K562 (cell line): Measurements from ENCODE around the gene RAB14. TPM values are rescaled to one million over a fixed set of nuclear protein-coding genes. Genes with fewer than 3 reads are reported as not detected.

Source experiments
- ATAC-seq: fragments of 200-7000 bp; cut with Tn5 transposase; 3 replicates; pipeline ENCODE4 v1.9.1; 2020; ENCODE audit warnings: moderate library complexity
- BruUV-seq: library from RNA; stranded (reverse); fragments of 400-500 nt; replicated peaks from 2 replicates; lab custom pipeline; 2021; lab: Mats Ljungman, UMichigan
- CTCF ChIA-PET: fragments of 300-600 bp; formaldehyde crosslinking; extraction: SDS; loops from one replicate; lab custom pipeline; 2021; ENCODE audit warnings: low intra/inter-chr PET ratio; lab: Yijun Ruan, JAX
- POLR2A ChIA-PET: fragments of 300-600, 350-650 bp; sonication (Branson Sonifier 250); formaldehyde crosslinking; extraction: SDS; loops from one replicate; lab custom pipeline; 2021; ENCODE audit warnings: antibody characterized with exemption, inconsistent platforms; lab: Yijun Ruan, JAX
- DNase-seq, 4 experiments: peaks; one replicate each; pipeline versions ENCODE4 v3.0.0 to v3.0.0-alpha.2; 2011 to 2018; ENCODE audit warnings: low spot score in 3 of 4, mixed read lengths in 3 of 4; ENCODE audit errors: extremely low read depth in 1 of 4
- FAIRE-seq: peaks from 2 replicates; lab custom pipeline; 2011; peaks lifted over from hg19 to GRCh38; lab: Jason Lieb, UNC
- H2AFZ ChIP-seq: 2 replicates; pipeline ENCODE4 v1.6.0; 2011; ENCODE audit warnings: low read depth, low read length, control low read depth, inconsistent platforms
- H3K27ac ChIP-seq: fragments of 200-600 bp; 3 replicates; pipeline ENCODE4 v1.8.0; 2011; ENCODE audit warnings: low read depth, mild to moderate bottlenecking, control low read depth, inconsistent platforms, low read length, moderate library complexity, mixed read lengths; ENCODE audit errors: extremely low read depth
- H3K27me3 ChIP-seq, 2 experiments: fragments of 300-600 bp in 1 of 2; 2 replicates in 1 of 2; 3 replicates in 1 of 2; pipeline versions ENCODE4 v1.6.0 to v1.8.0; 2011; ENCODE audit warnings: inconsistent platforms in 2 of 2, low read length in 2 of 2, mild to moderate bottlenecking in 1 of 2, mixed read lengths in 1 of 2, moderate library complexity in 1 of 2; ENCODE audit not compliant: control insufficient read depth in 2 of 2, insufficient read depth in 2 of 2
- H3K36me3 ChIP-seq: fragments of 300-600 bp; 3 replicates; pipeline ENCODE4 v1.8.0; 2011; ENCODE audit warnings: mild to moderate bottlenecking, low read length, inconsistent platforms; ENCODE audit not compliant: control insufficient read depth, insufficient read depth
- H3K4me1 ChIP-seq, 2 experiments: fragments of 200-600 bp in 1 of 2; replicated peaks in 1 of 2; 2 replicates in 1 of 2; 3 replicates in 1 of 2; pipeline versions ENCODE4 v1.5.1 to v1.8.0; 2011; ENCODE audit warnings: inconsistent platforms in 2 of 2, low read length in 2 of 2, mild to moderate bottlenecking in 1 of 2, mixed read lengths in 1 of 2, moderate library complexity in 1 of 2; ENCODE audit not compliant: control insufficient read depth in 2 of 2, insufficient read depth in 2 of 2
- H3K4me2 ChIP-seq: 2 replicates; pipeline ENCODE4 v1.6.1; 2011; ENCODE audit warnings: low read length, control low read depth, inconsistent platforms, mixed read lengths; ENCODE audit not compliant: insufficient read depth
- H3K4me3 ChIP-seq: fragments of 200-600 bp; sonication (generic), shearing (Covaris generic); 2 replicates; pipeline ENCODE4 v1.5.1; 2016; ENCODE audit warnings: control low read depth, inconsistent platforms
- H3K79me2 ChIP-seq: fragments of 200-600 bp; 3 replicates; pipeline ENCODE4 v1.8.0; 2011; ENCODE audit warnings: low read length, inconsistent platforms; ENCODE audit not compliant: control insufficient read depth, insufficient read depth
- H3K9ac ChIP-seq, 2 experiments: 2 replicates each; pipeline versions ENCODE4 v1.6.0 to v1.6.1; 2011; ENCODE audit warnings: low read depth in 2 of 2, low read length in 2 of 2, control low read depth in 1 of 2, inconsistent platforms in 1 of 2, mild to moderate bottlenecking in 1 of 2, mixed read lengths in 1 of 2; ENCODE audit not compliant: insufficient read depth in 1 of 2
- H3K9me1 ChIP-seq: one replicate; pipeline ENCODE4 v1.6.0; 2011; ENCODE audit warnings: inconsistent platforms, mild to moderate bottlenecking, low read length, moderate library complexity; ENCODE audit not compliant: control insufficient read depth, insufficient read depth
- H3K9me3 ChIP-seq: replicated peaks from 2 replicates; pipeline ENCODE4 v1.5.1; 2011; ENCODE audit warnings: low read depth, low read length, inconsistent platforms; ENCODE audit not compliant: control insufficient read depth, insufficient read depth
- H4K20me1 ChIP-seq: replicated peaks from 2 replicates; pipeline ENCODE4 v1.6.1; 2011; ENCODE audit warnings: low read length, inconsistent platforms, mixed read lengths; ENCODE audit not compliant: control insufficient read depth, insufficient read depth
- CEBPB ChIP-seq: fragments of 450-650 bp; IDR thresholded peaks from 2 replicates; pipeline ENCODE4 v1.6.1; 2016; ENCODE audit warnings: missing genetic modification characterization, missing compliant biosample characterization
- DACH1 ChIP-seq: fragments of 450-650 bp; IDR thresholded peaks from 2 replicates; pipeline ENCODE4 v1.6.1; 2018; ENCODE audit not compliant: partially characterized antibody
- RBM22 ChIP-seq: fragments of 200-400 bp; formaldehyde crosslinking; IDR thresholded peaks from 2 replicates; pipeline ENCODE4 v1.6.1; 2018; ENCODE audit warnings: low read length, low read depth; ENCODE audit not compliant: poor library complexity, severe bottlenecking
- WGBS: fragments of 100-300 bp; shearing (Covaris generic); methylation state at CpG from one replicate; pipeline ENCODE4 v1.1.6; 2016; ENCODE audit warnings: low coverage, mixed read lengths; ENCODE audit not compliant: insufficient coverage; ENCODE audit errors: missing lambda C conversion rate; 5-methylcytosine and 5-hydroxymethylcytosine counted together
- in situ Hi-C: fragments of 300-500 bp; cut with MboI; formaldehyde crosslinking; loops from 4 replicates; pipeline ENCODE4 v1.15.0; 2018; ENCODE audit warnings: inconsistent platforms, mixed read lengths
- intact Hi-C: fragments of 100-400 bp; cut with micrococcal nuclease; formaldehyde crosslinking; loops from 2 replicates; pipeline ENCODE4 v1.14.2; 2022
- polyA plus RNA-seq, 8 experiments: library from polyadenylated mRNA; depleted of rRNA in 4 of 8; stranded (reverse) in 5 of 8; unstranded in 3 of 8; fragments of >200 nt; fragmentation: Nextera tagmentation in 2 of 8; fragmentation: Illumina TruSeq in 1 of 8; extraction: Ambion mirVana in 2 of 8; extraction: Trizol in 1 of 8; gene quantifications; 2 replicates each; pipeline versions ENCODE4 v1.2.1 to v1.2.3, GENCODE V29; 2011 to 2014; ENCODE audit warnings: inconsistent platforms in 1 of 8, missing spikeins in 1 of 8
- total RNA-seq, 7 experiments: library from RNA; depleted of rRNA in 6 of 7; stranded (reverse); fragments of >200 nt in 6 of 7; fragmentation: Illumina TruSeq in 2 of 7; extraction: Trizol in 2 of 7; gene quantifications; 2 replicates each; pipeline versions ENCODE4 v1.2.1 to v1.2.3, GENCODE V29; 2011 to 2021; ENCODE audit warnings: low replicate concordance in 1 of 7
- TF ChIP-seq, protein P1 (sequence below): fragments of 250-450 bp; sonication (Bioruptor Pico); IDR thresholded peaks from 2 replicates; pipeline ENCODE4 v1.8.0; 2021; ENCODE audit warnings: moderate library complexity, mild to moderate bottlenecking, inconsistent platforms

RAB14 gene
- total and polyA plus RNA-seq, 9 of the 15 experiments (the other 6 are each of a cell fraction or from before 2014, with no cell fraction given): 10.3 to 41.8 (median 20.9) TPM

DNA sequence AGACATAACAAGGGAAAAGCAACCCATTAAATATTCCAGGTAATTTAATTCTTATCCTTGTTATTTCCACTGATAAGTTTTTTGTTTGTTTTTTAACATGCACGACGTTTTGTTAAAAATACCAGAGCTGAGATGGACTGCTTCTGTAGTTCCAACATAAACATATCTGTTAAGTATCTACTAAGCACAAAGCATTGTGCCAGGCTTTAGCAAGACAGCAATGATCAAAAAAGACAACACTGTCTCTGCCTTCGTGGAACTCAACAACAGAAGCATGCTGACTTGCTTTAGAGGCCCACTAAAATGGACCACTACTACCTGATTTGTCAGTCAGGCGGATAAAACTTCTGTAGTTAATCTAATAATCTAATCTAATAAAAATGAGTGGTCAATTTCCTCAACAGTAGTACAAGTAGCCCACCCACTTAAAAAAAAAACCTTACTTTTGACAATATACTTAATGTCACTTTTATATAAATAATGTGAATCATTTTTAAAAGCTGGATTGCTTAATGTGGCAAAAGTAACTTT is 3.1 kb downstream of the RAB14 start:
- peaks cover 14 to 20% of the 10 kb centered on the region in 2 experiments; a peak in 3 of 5 replicates for H3K4me1 ChIP-seq
- WGBS: 8% methylated on average over 4 of the region's 4 CpGs

DNA sequence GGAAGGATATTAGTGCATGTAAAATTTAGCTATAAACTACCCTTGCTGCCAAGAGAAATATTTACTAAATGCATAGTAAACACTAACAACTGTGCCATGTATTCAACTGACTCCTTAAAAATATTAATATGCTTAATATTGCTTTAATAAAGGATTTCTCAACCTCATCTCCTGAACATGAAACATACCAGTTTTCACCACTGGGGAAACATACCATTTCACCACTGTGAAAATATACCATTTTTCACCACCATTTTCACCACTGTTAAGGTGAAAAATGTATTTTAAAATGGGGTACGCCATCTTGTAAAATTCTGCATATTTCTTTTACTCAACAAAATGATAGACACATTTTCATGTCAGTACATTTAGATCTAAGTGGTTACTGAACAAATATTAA is 4.5 kb downstream of the RAB14 start:
- in situ Hi-C loops: no loop called here
- H3K9me3 ChIP-seq: no peaks in the 10 kb centered on the region
- H2AFZ ChIP-seq: no peak overlapping the region
- peak overlapping the region; percentile 14; the same call in 1 of the 2 replicates for H3K4me2 ChIP-seq
- H3K27ac ChIP-seq: no peak overlapping the region; the same call in 2 of the 3 replicates
- BruUV-seq: no TSS peak
- peaks cover 7 to 20% of the 10 kb centered on the region in 2 experiments; a peak in 3 of 5 replicates for H3K4me1 ChIP-seq
- H3K27me3 ChIP-seq: no peaks in the 10 kb centered on the region
- H3K4me3 ChIP-seq: no peak overlapping the region
- H3K79me2 ChIP-seq: peaks cover 98% of the 10 kb centered on the region
- ATAC-seq (no peak), FAIRE-seq (no peak), DNase-seq (peak in 2 of 4 experiments; percentile 24 to 27)
- peaks cover 24% of the 10 kb centered on the region for H4K20me1 ChIP-seq
- intact Hi-C loops: loop anchor here (10.0 kb wide), 1 partner anchor 212 kb away; no protein-coding TSS in a partner anchor
- TF ChIP-seq, protein P1, sequence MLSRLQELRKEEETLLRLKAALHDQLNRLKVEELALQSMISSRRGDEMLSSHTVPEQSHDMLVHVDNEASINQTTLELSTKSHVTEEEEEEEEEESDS: no peak
- 0 out of 2 replicates have a peak, but pooled peaks have one; percentile 12 for TF ChIP-seq CEBPB
- POLR2A ChIA-PET: interaction anchor here (1.0 kb wide), 1 partner anchor 16 kb away, joined by 4 read pairs; no protein-coding TSS in a partner anchor
- peaks cover under 1% of the 10 kb centered on the region; the same call in 1 of the 3 replicates for H3K36me3 ChIP-seq
- peak overlapping the region in 1 of 2 experiments; percentile 69; a peak in 1 of 4 replicates for H3K9ac ChIP-seq
- 83% methylated on average over 1 of the region's 1 CpG for WGBS
- H3K9me1 ChIP-seq: no peaks in the 10 kb centered on the region
- CTCF ChIA-PET: no interaction called here

More for the DNA sequence above, 3.1 kb downstream of the RAB14 start:
- TF ChIP-seq RBM22: no peak
- TF ChIP-seq DACH1: peak; percentile 77
- no peak for DNase-seq
- peaks cover 24% of the 10 kb centered on the region for H4K20me1 ChIP-seq
- H2AFZ ChIP-seq: no peak overlapping the region
- FAIRE-seq: no peak
- H3K9me3 ChIP-seq: no peaks in the 10 kb centered on the region
- peak overlapping the region; percentile 66 for H3K4me2 ChIP-seq
- no peak for ATAC-seq
- CTCF ChIA-PET: no interaction called here
- H3K9ac ChIP-seq: peak overlapping the region in 1 of 2 experiments; percentile 69; a peak in 2 of 4 replicates
- no peaks in the 10 kb centered on the region for H3K27me3 ChIP-seq
- H3K27ac ChIP-seq: 0 out of 3 replicates have a peak overlapping the region, but pooled peaks have one; percentile 14
- H3K36me3 ChIP-seq: no peaks in the 10 kb centered on the region
- no TSS peak for BruUV-seq
- intact Hi-C loops: loop anchor here (10.0 kb wide), 1 partner anchor 214 kb away; no protein-coding TSS in a partner anchor
- POLR2A ChIA-PET: interaction anchor here (0.6 to 2.6 kb wide), 4 partner anchors 12 to 329 kb away, joined by 3 to 10 read pairs (median 4); no protein-coding TSS in a partner anchor
- peaks cover 87% of the 10 kb centered on the region for H3K79me2 ChIP-seq
- H3K4me3 ChIP-seq: no peak overlapping the region
- no peaks in the 10 kb centered on the region for H3K9me1 ChIP-seq
- in situ Hi-C loops: no loop called here
